Lower leg skin (tissue), 3 donors: ENCODE measurements around the gene S100A16.
"Not testable (repeated sequence)": the region's sequence is repeated elsewhere in the genome, so short reads cannot be mapped to it uniquely, and the experiment has no call there.

Source experiments
- CTCF ChIP-seq, 3 donors: fragments of 450-650 bp; IDR thresholded peaks; one replicate each; pipeline ENCODE4 v1.5.1; 2016; ENCODE audit warnings: antibody characterized with exemption in 3 of 3, mild to moderate bottlenecking in 3 of 3, moderate library complexity in 2 of 3
- POLR2A ChIP-seq, 2 donors: fragments of 450-650 bp; IDR thresholded peaks; one replicate each; pipeline ENCODE4 v1.6.1; 2016 to 2017; ENCODE audit warnings: antibody characterized with exemption in 2 of 2, mild to moderate bottlenecking in 1 of 2, moderate library complexity in 1 of 2

DNA sequence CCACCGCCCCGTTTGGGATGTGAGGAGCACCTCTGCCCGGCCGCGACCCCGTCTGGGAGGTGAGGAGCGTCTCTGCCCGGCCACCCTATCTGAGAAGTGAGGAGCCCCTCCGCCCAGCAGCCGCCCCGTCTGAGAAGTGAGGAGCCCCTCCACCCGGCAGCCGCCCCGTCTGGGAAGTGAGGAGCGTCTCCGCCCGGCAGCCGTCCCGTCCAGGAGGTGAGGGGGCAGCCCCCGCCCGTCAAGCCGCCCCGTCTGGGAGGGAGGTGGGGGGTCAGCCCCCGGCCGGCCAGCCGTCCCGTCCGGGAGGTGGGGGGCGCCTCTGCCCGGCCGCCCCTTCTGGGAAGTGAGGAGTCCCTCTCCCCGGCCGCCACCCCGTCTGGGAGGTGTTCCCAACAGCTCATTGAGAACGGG, 37.9 kb downstream of the S100A16 start:
- TF ChIP-seq CTCF, POLR2A (IDR thresholded peaks at IDR 0.05): not testable (repeated sequence)
